SK-N-SH treated with all-trans-retinoic acid at 6 μM for 48 hours (cell line): ENCODE measurements around the gene ANKS1A.

Experiments used
- BACH2 ChIP-seq: fragments of 250-450 bp; sonication (Bioruptor Pico); IDR thresholded peaks from 2 replicates; pipeline ENCODE4 v1.9.0; 2021; ENCODE audit warnings: mild to moderate bottlenecking, borderline replicate concordance
- CREB5 ChIP-seq: fragments of 250-450 bp; sonication (Bioruptor Pico); IDR thresholded peaks from 2 replicates; pipeline ENCODE4 v1.5.1; 2020; ENCODE audit warnings: low read depth, mild to moderate bottlenecking, moderate library complexity
- CSDC2 ChIP-seq: fragments of 250-450 bp; sonication (Bioruptor Pico); IDR thresholded peaks from 2 replicates; pipeline ENCODE4 v1.5.0; 2020; ENCODE audit warnings: mild to moderate bottlenecking, moderate library complexity
- ESRRG ChIP-seq: fragments of 250-450 bp; sonication (Bioruptor Pico); IDR thresholded peaks from 2 replicates; pipeline ENCODE4 v1.6.1; 2021; ENCODE audit warnings: mild to moderate bottlenecking
- PATZ1 ChIP-seq: fragments of 250-450 bp; sonication (Bioruptor Pico); IDR thresholded peaks from 2 replicates; pipeline ENCODE4 v1.8.0; 2020; ENCODE audit warnings: mild to moderate bottlenecking, moderate library complexity, borderline replicate concordance
- TCF4 ChIP-seq: fragments of 250-450 bp; sonication (Bioruptor Pico); IDR thresholded peaks from 2 replicates; pipeline ENCODE4 v1.8.0; 2021; ENCODE audit warnings: mild to moderate bottlenecking, moderate library complexity, borderline replicate concordance
- TOX ChIP-seq: fragments of 250-450 bp; sonication (Bioruptor Pico); IDR thresholded peaks from 2 replicates; pipeline ENCODE4 v1.8.0; 2021; ENCODE audit warnings: mild to moderate bottlenecking, moderate library complexity, borderline replicate concordance
- TSHZ2 ChIP-seq: fragments of 250-450 bp; sonication (Bioruptor Pico); IDR thresholded peaks from 2 replicates; pipeline ENCODE4 v1.5.0; 2020; ENCODE audit warnings: mild to moderate bottlenecking, moderate library complexity
- ZC3H10 ChIP-seq: fragments of 250-450 bp; sonication (Bioruptor Pico); IDR thresholded peaks from 2 replicates; pipeline ENCODE4 v1.5.1; 2021; ENCODE audit warnings: mild to moderate bottlenecking, moderate library complexity
- ZFP3 ChIP-seq: fragments of 250-450 bp; sonication (Bioruptor Pico); IDR thresholded peaks from 2 replicates; pipeline ENCODE4 v1.5.0; 2020; ENCODE audit warnings: mild to moderate bottlenecking, moderate library complexity
- ZFP30 ChIP-seq: fragments of 450-650 bp; formaldehyde crosslinking; IDR thresholded peaks from 2 replicates; pipeline ENCODE4 v1.5.0; 2022; ENCODE audit warnings: mild to moderate bottlenecking, moderate library complexity
- ZNF565 ChIP-seq: fragments of 450-650 bp; formaldehyde crosslinking; conservative IDR thresholded peaks from 2 replicates; pipeline ENCODE4 v1.5.0; 2020; ENCODE audit warnings: low read depth, mild to moderate bottlenecking, moderate library complexity
- ZNF70 ChIP-seq: fragments of 450-650 bp; formaldehyde crosslinking; IDR thresholded peaks from 2 replicates; pipeline ENCODE4 v1.5.0; 2020; ENCODE audit warnings: mild to moderate bottlenecking, moderate library complexity
- ZNF8 ChIP-seq: fragments of 450-650 bp; formaldehyde crosslinking; IDR thresholded peaks from 2 replicates; pipeline ENCODE4 v1.5.0; 2020; ENCODE audit warnings: mild to moderate bottlenecking, moderate library complexity

- TF ChIP-seq ZFP3 (CRISPR knock-in tag) = no peak
- no peak for TF ChIP-seq ZC3H10 (CRISPR knock-in tag)
- TF ChIP-seq ZFP30 (CRISPR knock-in tag) = no peak
- TF ChIP-seq CSDC2 (CRISPR knock-in tag) = no peak
- TF ChIP-seq ESRRG = no peak
- TF ChIP-seq CREB5 (CRISPR knock-in tag) = no peak
- no peak for TF ChIP-seq ZNF70
- TF ChIP-seq PATZ1 (CRISPR knock-in tag) = no peak
- no peak for TF ChIP-seq ZNF8
- no peak for TF ChIP-seq BACH2 (CRISPR knock-in tag)
- no peak for TF ChIP-seq TCF4 (CRISPR knock-in tag)
- no peak for TF ChIP-seq ZNF565 (CRISPR knock-in tag)
- TF ChIP-seq TOX = no peak
- TF ChIP-seq TSHZ2 (CRISPR knock-in tag) = no peak
Observed at GRCh38 chr6:35031611-35032529, 142.8 kb downstream of the ANKS1A start.
